T47D (cell line): ENCODE results near the gene FUT8.

Source experiments
- DNase-seq, 2 experiments: peaks; one replicate each; pipeline versions ENCODE4 v3.0.0 to v3.0.0-alpha.2; 2011 to 2012; ENCODE audit warnings: low read depth in 1 of 2, low spot score in 1 of 2
- JUND ChIP-seq: IDR thresholded peaks from 2 replicates; pipeline ENCODE4 v1.6.1; 2012; ENCODE audit warnings: low read depth
- in situ Hi-C: cut with HindIII; loops from 2 replicates; pipeline ENCODE4 v1.10.0; 2016; ENCODE audit warnings: low sequenced_read_pairs, low pct_unique_long_range_greater_than_20kb

Gene FUT8

DNA sequence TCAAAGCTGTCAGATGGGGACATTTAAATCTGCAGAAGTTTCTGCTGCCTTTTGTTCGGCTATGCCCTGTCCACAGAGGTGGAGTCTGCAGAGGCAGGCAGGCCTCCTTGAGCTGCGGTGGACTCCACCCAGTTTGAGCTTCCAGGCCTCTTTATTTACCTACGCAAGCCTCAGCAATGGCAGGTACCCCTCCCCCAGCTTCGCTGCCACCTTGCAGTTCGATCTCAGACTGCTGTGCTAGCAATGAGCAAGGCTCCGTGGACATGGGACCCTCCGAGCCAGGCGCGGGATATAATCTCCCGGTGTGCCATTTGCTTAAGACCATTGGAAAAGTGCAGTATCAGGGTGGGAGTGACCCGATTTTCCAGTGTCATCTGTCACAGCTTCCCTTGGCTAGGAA lies 115.5 kb downstream of the FUT8 start:
- TF ChIP-seq JUND = no peak
- in situ Hi-C loops = no loop called here

DNA sequence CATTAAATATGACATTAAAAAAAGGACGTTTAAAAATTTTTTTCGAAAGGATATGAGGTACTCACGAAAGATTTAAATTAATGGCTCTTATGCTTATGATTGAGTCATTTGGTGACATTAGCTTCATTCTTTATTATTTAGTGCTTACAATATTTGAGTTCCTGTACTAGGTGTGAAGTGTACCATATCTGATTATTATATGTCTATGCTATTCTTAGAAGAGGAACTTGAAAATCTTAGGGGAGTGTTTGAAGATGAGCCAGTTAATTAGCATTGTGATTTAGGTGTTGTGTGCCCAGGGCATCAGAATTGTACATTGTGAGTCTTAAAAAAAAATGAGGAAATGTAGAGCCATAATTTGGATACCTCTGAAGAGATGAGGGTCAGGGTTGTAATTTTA lies 118.6 kb downstream of the FUT8 start:
- no peak for DNase-seq
- TF ChIP-seq JUND = no peak
- in situ Hi-C loops = no loop called here

More for the DNA sequence above, 115.5 kb downstream of the FUT8 start:
- no peak for DNase-seq

DNA sequence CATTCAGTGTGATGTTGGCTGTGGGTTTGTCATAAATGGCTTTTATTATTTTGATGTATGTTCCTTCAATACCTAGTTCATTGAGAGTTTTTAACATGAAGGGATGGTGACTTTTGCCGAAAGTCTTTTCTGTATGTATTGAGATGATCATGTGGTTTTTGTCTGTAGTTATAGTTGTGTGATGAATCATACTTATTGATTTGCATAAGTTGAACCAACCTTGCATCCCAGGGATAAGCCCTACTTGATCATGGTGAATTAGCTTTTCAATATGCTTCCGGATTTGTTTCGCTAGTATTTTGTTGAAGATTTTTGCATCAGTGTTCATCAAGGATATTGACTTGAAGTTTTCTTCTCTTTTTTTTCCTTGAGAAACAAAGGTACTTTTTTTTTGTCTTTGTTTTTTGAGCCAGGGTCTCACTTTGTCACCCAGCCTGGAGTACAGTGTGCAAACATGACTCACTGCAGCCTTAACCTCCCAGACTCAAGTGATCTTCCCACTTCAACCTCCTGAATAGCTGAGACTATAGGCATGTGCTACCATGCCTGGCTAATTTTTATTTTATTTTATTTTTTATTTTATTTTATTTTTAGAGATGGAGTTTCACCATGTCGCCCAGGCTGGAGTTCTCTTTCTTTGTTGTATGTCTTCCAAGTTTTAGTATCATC lies 121.3 kb downstream of the FUT8 start:
- DNase-seq = no peak
- TF ChIP-seq JUND = no peak
- in situ Hi-C loops = no loop called here

DNA sequence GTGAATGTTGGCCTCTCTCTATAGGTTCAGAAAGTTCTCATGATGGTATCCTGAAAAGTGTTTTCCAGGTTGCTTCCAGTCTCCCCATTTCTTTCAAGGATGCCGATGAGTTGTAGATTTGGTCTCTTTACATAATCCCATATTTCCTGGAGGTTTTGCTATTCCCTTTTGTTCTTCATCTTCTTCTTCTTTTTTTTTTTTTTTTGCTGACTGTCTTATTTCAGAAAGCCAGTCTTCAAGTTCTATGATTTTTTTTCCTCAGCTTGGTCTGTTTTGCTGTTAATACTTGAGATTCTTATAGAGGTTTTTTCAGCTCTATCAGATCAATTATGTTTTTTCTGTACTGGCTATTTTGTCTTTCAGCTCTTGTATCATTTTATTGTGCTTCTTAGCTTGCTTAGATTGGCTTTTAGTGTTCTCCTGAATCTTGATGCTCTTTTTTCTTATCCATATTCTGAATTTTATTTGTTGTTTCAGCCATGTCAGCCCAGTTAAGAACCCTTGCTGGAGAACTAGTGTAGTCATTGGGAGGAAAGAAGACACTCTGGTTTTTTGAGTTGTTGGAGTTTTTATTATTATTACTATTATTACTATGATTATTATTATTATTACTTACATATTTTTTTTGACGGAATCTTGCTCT lies 124.4 kb downstream of the FUT8 start:
- no peak for TF ChIP-seq JUND
- DNase-seq = peak in 1 of 2 experiments; percentile 9
- in situ Hi-C loops = no loop called here

DNA sequence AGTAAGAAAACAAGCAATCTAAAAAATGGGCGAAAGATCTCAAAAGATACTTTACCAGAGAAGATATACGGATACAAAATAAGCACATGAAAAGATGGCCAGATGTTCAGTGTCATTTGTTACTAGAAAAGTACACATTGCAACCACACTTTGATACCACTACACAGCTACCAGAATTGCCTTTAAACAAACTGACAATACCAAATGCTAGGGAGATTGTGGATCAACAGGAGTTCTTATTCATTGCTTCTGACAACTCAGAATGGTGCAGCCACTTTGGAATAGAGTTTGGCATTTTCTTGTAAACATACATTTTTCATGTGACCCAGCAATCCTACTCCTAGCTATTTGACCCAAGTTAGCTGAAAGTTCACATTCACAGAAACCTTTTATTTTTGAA lies 136.3 kb downstream of the FUT8 start:
- DNase-seq = no peak
- in situ Hi-C loops = no loop called here
- TF ChIP-seq JUND = no peak

DNA sequence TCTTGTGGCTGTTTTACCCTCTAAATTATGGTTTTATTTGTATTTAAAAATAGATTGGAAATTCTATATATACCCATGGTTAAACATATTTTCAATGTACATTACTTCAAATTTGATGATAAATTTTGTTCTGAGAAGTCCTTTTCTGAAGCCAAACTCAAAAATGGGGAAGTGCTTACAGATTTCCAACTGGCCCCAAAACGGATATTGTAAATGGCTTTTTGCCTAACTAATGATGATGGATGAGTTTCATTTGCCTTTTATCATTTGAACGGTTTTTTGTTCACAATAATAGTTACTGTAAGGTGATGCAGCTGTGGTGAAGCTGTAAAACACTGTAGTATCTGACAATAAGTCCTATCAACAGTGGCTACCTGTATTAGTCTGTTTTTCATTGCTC lies 136.9 kb downstream of the FUT8 start:
- DNase-seq = no peak
- TF ChIP-seq JUND = no peak
- in situ Hi-C loops = no loop called here

DNA sequence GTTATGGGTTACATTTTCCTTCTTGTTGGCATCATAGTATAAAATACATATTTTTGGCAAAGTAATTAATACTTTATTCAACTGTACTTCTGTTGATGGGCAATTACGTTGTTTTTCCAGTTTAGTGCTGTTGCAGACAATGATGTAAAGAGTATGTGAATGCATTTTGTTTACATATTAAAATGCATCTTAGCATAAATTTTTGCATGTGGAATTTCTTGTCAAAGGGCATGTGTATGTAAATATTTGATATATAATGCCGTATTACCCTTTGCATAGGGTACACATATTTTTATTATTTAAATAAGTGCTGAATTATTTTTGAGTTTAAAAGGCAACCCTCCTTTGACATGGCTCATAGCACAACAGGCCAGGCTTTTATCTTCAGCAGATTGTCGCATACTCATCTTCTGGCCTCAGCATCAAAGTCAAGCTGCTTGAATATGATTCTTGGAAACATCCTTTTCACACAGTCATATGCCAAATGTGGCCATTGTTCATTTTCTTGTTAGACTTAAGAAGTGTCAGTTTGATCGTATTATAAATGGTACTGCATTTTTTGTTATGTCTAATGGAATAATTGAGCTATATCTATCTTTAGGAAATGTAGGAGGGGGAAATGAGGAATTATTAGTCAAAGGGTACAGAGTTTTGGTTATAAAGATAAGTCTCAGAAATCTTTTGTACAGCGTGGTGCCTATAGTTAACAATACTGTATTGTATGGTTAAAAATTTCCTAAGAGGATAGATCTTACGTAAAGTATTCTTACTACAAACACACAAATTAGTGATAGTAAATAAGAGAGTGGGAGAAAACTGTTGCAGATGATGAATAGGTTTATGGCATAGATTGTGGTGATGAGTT lies 138.5 kb downstream of the FUT8 start:
- in situ Hi-C loops = no loop called here

DNA sequence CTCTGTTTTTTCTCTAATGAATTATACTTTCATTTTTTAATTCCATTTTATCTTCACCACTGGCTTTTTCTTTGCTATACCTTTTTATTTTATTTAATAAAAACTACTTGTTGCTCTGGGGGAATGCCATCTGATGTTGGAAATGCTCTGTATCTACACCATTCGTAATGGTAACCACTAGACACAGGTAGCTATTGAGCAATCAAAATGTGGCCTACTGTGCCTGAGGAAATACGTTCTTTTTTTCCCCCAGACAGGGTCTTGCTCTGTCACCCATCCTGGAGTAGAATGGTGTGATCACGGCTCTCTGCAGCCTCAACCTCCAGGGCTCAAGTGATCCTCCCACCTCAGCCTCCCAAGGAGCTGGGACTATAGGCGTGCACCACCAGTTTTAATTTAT lies 140.2 kb downstream of the FUT8 start:
- in situ Hi-C loops = no loop called here
- no peak for TF ChIP-seq JUND

More for the DNA sequence above, 138.5 kb downstream of the FUT8 start:
- no peak for DNase-seq
- TF ChIP-seq JUND = no peak

DNA sequence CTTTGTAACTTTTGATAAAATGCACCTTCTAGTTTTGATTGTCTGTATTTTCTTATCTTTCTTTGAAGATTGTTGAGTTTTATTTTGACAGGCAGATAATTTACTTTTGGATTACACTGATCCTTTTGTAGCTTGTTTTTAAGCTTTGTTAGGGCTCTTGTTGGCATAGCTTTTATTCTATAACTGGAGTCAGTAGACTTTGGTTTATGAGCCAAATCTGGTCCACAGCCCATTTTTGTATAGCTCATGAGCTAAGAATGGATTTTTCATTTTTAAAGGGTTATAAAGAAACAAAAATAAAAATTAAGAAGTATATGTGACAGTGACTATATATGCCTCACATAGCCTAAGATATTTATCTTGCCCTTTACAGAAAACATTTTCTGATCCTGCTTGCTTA lies 142.3 kb downstream of the FUT8 start:
- DNase-seq = no peak
- in situ Hi-C loops = no loop called here
- no peak for TF ChIP-seq JUND

More for the DNA sequence above, 140.2 kb downstream of the FUT8 start:
- no peak for DNase-seq

DNA sequence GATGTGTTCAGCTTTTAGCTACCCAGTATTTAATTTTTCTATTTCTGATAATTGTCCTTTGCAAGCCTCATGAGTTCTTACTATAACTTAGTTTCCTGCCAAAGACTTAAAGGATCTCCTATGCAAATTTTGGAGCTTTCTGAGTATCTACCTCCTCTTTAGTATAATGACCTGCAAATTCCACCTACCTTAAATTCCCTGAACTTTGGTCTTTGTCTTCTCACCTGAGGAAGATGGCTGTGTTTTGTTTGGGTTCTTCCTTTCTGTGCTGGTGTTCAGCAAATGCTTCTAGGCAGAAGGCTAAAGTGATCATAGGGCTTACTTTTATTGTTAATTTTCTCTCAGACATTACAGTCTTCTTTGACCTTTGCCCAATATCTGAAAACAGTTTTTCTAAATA lies 142.8 kb downstream of the FUT8 start:
- no peak for DNase-seq
- in situ Hi-C loops = no loop called here
- no peak for TF ChIP-seq JUND

DNA sequence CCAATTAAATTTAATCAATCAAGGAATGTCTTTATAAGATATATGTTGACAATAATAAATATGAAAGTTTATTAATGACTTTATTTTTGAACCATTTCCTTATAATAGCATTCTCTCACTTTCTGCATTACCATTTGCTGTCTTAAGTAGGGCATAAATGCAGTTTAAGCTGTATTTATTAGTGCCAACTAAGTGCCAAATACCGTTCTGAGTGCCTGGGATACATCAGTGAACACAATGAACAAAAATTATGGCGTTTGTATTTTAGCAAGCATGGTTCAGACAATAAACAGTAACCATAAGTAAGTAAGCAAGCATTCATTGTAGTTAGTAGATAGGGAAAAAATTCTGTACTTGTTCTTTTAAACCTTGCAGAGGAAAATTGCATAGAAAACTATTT lies 145.8 kb downstream of the FUT8 start:
- no peak for DNase-seq
- TF ChIP-seq JUND = no peak
- in situ Hi-C loops = no loop called here

DNA sequence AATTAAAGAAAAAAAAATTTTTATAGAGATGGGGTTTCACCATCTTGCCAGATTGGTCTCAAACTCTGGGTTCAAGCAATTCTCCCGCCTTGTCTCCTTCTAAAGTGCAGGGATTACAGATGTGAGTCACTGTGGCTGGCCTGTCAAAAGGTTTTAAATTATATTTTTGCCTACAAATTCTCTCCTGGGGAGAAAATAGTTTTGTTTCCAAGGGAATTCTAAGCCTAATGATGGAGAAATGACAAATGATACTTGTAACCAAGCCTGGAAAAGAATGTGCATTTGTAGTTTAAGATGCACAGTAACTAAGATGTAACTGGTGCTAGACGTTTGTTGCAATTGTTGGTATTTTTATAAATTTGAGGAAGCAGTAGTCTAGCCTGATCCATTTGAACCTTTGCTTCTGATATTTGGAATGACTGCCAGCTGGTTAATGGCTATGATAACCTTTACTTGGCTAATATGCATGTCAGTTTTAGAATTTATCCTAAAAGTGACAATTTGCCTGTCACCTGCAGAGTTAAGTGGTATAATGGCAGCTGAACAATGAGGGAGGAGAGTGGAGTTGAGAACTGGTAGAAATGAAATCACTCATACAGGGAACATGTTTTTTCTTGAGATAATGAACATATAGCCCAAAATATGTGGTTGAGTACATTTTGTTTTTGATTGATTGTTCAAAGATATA lies 148.0 kb downstream of the FUT8 start:
- no peak for TF ChIP-seq JUND
- in situ Hi-C loops = no loop called here
- DNase-seq = no peak
